ENCODE results near the gene RGS16. TPM values are rescaled to one million over a fixed set of nuclear protein-coding genes. Genes with fewer than 3 reads are reported as not detected.

The RGS16 gene
- total RNA-seq, 2 donors from 2014 or later = 3.1 to 6.9 TPM

GRCh38 chr1:182560392-182560984 is 43.7 kb downstream of the RGS16 start:
- intact Hi-C loops (cut with DNase I) = no loop called here
- no peak for DNase-seq (ENCODE audit: low spot score)

DNA sequence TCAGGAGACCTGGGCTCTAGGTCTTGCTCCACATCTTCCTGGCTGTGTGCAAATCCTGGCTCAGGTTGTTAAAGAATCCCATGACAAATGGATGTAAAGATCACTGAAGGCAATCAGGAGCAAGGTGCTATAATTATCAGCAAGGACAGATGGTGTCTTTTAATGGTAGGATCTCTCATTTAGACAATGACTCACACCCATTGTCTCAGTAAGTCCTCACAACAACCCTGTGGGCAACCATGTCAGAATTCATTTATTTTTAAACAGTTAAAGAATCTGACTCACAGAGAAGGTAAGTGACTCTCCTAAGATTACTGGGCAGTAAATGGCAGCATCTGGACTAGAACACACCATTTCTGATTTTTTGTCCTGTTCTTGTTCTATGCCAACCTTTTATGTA is 47.9 kb downstream of the RGS16 start:
- intact Hi-C loops (cut with DNase I) = no loop called here
- no peak for DNase-seq (ENCODE audit: low spot score)

DNA sequence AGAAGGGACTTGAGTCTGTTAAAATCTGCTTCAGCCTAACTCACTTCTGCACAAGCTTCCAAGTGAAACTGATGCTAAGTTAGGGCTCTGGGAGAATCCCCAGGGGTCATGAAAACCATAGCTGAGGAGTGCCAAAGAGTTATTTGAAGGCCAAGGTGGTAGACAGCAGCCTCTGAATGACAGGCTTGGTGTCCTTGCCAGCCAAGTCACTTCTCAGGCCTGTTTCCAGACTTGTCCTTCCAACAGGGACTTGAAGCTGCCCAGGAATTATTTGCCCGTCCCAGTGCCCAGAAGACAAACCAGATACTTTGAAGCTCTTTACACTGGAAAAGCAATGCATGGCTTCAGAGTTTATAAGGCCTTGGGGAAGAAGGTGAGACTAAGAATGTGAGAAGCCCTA is 48.7 kb downstream of the RGS16 start:
- no peak for DNase-seq (ENCODE audit: low spot score)
- intact Hi-C loops (cut with DNase I) = no loop called here

GRCh38 chr1:182552527-182552926 is 51.7 kb downstream of the RGS16 start:
- DNase-seq (ENCODE audit: low spot score) = no peak
- intact Hi-C loops (cut with DNase I) = no loop called here

DNA sequence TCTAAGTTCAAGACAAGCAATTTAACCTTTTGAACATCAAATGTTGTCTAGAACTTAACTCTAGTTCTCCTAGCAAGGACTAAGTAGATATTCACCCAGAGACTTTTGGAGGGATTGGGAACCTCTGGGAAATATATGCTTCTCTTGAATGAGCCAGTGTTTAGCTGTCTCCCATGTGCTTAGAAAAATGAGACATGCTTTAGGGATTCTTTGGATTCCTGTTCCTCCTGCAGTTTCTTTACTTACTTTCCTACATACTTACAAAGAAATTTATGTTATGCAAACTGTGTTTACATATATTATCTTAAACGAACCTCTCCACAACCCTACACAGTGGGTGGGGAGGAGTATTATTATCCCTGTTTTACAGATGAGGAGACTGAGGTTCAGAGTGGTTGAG is 54.4 kb downstream of the RGS16 start:
- intact Hi-C loops (cut with DNase I) = no loop called here
- DNase-seq (ENCODE audit: low spot score) = no peak

DNA sequence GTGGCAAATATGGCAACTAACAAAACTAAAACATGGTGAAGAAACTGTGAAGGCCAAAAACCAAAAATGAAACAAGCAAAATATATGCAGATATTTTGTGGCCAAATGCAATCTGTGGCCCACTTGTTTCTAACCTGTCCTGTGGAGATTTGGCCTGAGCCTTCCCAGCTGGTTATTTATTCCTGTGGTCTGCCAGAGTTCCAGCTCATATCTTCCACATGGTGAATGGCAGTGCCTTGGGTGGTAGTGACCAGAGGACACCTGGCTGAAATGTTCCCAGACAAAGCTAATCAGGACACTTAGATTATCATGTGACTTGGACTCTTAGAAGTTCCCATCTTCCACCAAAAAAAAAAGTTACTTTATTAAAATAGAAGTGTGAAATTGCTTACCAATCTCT is 54.8 kb downstream of the RGS16 start:
- intact Hi-C loops (cut with DNase I) = no loop called here
- no peak for DNase-seq (ENCODE audit: low spot score)

Other genes starting within 250 kb of the RGS16 start
- gene GLUL, start 212.6 kb downstream of the RGS16 start, total RNA-seq = 100 to 1,000 TPM; 482 to 580 TPM
- gene TEDDM1, start 203.7 kb downstream of the RGS16 start, total RNA-seq = not detected
- gene RGSL1, start 154.2 kb downstream of the RGS16 start, total RNA-seq = not detected
- gene RNASEL, start 15.1 kb downstream of the RGS16 start, total RNA-seq = 1 to 10 TPM; 5.1 to 9.2 TPM
- under 1 TPM in 1 of 2 donors, not detected in 1; 0.10 TPM for gene RGS8, start 80.2 kb upstream of the RGS16 start, total RNA-seq
- gene NPL, start 185.4 kb upstream of the RGS16 start, total RNA-seq = 10 to 100 TPM; 11.9 to 25.2 TPM
- gene DHX9, start 235.0 kb upstream of the RGS16 start, total RNA-seq = 100 to 1,000 TPM in 1 of 2 donors, 10 to 100 TPM in 1; 95.6 to 106 TPM